ENCODE data around the gene NRG2. TPM values are rescaled to one million over a fixed set of nuclear protein-coding genes. Genes with fewer than 3 reads are reported as not detected.

NRG2 gene
- total RNA-seq, 4 donors from 2014 or later = 2.5 to 21.2 (median 4.5) TPM; not detected in 1

DNA sequence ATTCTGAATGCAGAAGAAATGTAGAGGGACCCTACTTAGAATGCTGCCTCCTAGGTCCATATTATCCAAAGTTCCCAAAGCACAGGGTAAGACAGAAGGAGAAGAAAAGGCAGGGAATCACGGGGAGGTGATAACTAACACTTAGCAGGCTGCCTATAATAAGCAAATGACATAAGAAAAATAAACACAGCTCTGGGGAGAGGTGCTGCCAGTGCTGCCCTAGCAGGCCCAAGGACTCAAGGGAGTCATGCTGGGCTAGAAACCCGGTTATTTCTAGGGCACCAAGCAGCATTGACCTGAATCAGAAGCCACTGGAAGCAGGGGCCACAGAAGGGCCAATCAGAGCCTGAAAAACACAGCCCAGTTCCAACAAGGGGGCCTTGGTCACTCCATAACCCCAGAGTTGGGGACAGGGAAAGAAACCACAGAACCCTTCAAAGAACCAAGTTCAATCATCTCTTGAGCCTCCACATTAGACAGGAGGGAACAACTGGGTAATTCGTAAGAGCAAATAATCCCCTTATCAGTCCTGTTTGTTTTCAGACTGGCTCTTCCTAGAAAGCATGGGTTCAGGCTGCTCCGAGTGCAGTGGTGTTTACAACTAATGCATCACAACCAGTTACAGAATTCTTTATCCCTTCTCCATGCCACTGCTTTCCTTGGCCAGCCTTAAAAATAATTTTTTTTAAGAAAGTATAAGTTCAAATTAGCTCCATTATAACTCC lies 24.0 kb downstream of the NRG2 start:
- intact Hi-C loops (cut with DNase I; ENCODE audit: low total_unique reads) = no loop called here
- Histone ChIP-seq H3K4me3 (no peak overlapping the region), H3K9me3 (no peaks in the 10 kb centered on the region), H3K4me1 (no peaks in the 10 kb centered on the region), H3K36me3 (no peaks in the 10 kb centered on the region), H3K27me3 (no peaks in the 10 kb centered on the region), H3K27ac (no peak overlapping the region)
- DNase-seq = no peak
- TF ChIP-seq POLR2A (IDR thresholded peaks at IDR 0.05) = no peak
- TF ChIP-seq, protein P1, sequence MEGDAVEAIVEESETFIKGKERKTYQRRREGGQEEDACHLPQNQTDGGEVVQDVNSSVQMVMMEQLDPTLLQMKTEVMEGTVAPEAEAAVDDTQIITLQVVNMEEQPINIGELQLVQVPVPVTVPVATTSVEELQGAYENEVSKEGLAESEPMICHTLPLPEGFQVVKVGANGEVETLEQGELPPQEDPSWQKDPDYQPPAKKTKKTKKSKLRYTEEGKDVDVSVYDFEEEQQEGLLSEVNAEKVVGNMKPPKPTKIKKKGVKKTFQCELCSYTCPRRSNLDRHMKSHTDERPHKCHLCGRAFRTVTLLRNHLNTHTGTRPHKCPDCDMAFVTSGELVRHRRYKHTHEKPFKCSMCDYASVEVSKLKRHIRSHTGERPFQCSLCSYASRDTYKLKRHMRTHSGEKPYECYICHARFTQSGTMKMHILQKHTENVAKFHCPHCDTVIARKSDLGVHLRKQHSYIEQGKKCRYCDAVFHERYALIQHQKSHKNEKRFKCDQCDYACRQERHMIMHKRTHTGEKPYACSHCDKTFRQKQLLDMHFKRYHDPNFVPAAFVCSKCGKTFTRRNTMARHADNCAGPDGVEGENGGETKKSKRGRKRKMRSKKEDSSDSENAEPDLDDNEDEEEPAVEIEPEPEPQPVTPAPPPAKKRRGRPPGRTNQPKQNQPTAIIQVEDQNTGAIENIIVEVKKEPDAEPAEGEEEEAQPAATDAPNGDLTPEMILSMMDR (IDR thresholded peaks at IDR 0.05) = no peak

DNA sequence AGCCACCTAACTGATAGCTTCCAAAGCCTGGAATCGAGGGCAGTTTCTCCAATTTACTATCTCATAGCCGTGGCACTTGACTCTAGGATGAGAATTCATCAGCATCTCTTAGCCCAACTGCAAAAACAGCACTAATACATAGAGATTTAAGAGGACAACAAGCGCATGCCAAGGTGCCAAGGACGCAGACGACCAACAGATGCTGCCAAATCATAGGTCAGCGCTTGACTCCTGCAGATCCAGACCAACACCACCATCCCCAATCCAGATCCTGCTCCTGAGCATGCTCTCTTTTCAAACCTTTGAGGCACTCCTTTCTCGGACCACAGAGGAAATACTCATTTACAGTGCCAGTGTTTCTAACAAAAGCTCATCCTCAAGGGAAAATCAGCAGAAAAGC lies 24.6 kb downstream of the NRG2 start:
- TF ChIP-seq POLR2A (IDR thresholded peaks at IDR 0.05) = no peak
- TF ChIP-seq, protein P1 (IDR thresholded peaks at IDR 0.05) = no peak
- intact Hi-C loops (cut with DNase I; ENCODE audit: low total_unique reads) = no loop called here
- Histone ChIP-seq H3K27me3 (no peaks in the 10 kb centered on the region), H3K36me3 (no peaks in the 10 kb centered on the region), H3K4me1 (no peaks in the 10 kb centered on the region), H3K4me3 (no peak overlapping the region), H3K9me3 (no peaks in the 10 kb centered on the region), H3K27ac (no peak overlapping the region)
- DNase-seq = no peak

DNA sequence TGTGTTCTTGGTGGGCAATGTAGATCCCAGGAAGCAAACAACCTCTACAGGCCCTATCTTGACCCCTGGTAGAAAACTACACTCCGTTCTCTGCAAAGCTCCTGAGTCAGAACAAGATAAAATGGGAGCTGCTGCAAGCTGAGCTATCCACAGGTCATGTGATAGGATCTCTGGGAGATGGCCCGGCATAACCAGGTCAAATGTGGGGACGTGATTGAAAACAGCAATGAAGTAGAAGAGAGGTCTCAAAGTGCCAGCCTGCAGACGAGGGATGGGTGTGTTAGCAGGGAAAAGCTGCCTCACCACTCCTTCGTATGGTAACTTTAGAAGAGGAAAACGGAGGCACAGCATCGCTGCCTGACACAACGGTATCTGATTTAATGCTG lies 25.0 kb downstream of the NRG2 start:
- Histone ChIP-seq H3K4me3 (no peak overlapping the region), H3K27ac (no peak overlapping the region)
- TF ChIP-seq, protein P1 (IDR thresholded peaks at IDR 0.05) = no peak
- no peak for TF ChIP-seq POLR2A (IDR thresholded peaks at IDR 0.05)

DNA sequence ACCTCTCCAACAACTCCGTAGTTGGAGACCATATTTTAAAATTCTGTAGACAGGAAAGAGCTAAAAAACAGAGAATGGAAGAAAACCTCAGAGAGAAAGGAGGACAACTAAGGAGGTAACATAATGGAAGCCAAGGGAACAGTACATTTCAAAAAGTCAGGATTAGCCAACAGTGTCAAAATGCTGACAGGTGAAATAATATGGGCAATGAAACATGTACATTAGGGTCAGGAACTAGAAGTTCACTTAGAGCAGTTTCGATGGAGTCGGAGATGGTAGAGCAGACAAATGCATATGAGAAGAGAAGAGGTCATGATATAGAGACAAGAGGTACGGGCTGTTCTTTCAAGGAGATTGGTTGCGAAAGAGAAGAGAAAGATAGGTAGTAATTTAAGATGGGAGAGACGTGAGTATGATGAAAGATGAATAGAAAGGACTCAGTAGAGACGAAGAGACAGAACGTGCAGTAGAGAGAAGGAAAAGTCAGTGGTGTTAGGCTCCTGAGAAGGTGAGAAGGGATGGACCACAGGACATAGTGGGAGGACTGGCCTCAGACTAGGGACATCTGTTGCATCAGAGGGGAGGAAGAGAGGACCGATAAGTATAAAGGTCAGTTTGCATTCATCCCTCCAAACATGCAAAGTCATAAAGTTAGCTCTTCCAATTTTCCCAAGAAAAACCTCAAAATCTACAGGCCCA lies 25.6 kb downstream of the NRG2 start:
- H3K27me3 ChIP-seq = no peaks in the 10 kb centered on the region
- no peak overlapping the region for H3K27ac ChIP-seq
- no peaks in the 10 kb centered on the region for H3K36me3 ChIP-seq
- H3K4me3 ChIP-seq = no peak overlapping the region
- TF ChIP-seq, protein P1 (IDR thresholded peaks at IDR 0.05) = no peak
- TF ChIP-seq POLR2A (IDR thresholded peaks at IDR 0.05) = no peak
- DNase-seq = no peak
- intact Hi-C loops (cut with DNase I; ENCODE audit: low total_unique reads) = no loop called here
- no peaks in the 10 kb centered on the region for H3K4me1 ChIP-seq
- H3K9me3 ChIP-seq = no peaks in the 10 kb centered on the region

More for the DNA sequence above, 25.0 kb downstream of the NRG2 start:
- Histone ChIP-seq H3K9me3 (no peaks in the 10 kb centered on the region), H3K27me3 (no peaks in the 10 kb centered on the region), H3K4me1 (no peaks in the 10 kb centered on the region), H3K36me3 (no peaks in the 10 kb centered on the region)
- no peak for DNase-seq
- intact Hi-C loops (cut with DNase I; ENCODE audit: low total_unique reads) = no loop called here

DNA sequence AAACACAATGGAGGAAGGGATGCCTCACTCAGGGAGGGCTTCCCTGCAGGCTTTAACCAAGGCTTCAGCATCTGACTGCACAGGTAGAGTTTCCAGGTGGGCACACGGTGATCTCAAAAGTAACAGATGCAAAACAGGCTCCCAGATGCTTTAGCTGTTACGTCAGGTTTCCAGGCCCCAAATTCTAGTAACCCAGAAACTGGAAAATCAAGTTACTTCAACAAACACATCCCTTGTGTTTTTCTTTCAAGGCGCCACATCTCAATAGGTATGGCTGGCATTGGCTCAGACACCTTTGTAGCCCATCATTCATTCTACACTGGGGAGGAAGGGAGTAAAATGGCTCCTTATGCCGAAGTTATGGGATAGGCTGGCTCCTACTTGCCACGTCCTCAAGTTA lies 27.4 kb downstream of the NRG2 start:
- Histone ChIP-seq H3K27ac (no peak overlapping the region), H3K9me3 (no peaks in the 10 kb centered on the region), H3K4me1 (no peaks in the 10 kb centered on the region), H3K4me3 (no peak overlapping the region), H3K27me3 (no peaks in the 10 kb centered on the region), H3K36me3 (no peaks in the 10 kb centered on the region)
- no peak for DNase-seq
- intact Hi-C loops (cut with DNase I; ENCODE audit: low total_unique reads) = no loop called here
- TF ChIP-seq, protein P1 (IDR thresholded peaks at IDR 0.05) = no peak
- no peak for TF ChIP-seq POLR2A (IDR thresholded peaks at IDR 0.05)

All from uterus (tissue), 4 donors.